ENCODE results near the gene CHCHD1. TPM values are rescaled to one million over a fixed set of nuclear protein-coding genes. Genes with fewer than 3 reads are reported as not detected.

CHCHD1 gene
- total and polyA plus RNA-seq, 2 donors (not counting 3 experiments of a cell fraction or from before 2014, with no cell fraction given), result 31.7 to 39.2 TPM

DNA sequence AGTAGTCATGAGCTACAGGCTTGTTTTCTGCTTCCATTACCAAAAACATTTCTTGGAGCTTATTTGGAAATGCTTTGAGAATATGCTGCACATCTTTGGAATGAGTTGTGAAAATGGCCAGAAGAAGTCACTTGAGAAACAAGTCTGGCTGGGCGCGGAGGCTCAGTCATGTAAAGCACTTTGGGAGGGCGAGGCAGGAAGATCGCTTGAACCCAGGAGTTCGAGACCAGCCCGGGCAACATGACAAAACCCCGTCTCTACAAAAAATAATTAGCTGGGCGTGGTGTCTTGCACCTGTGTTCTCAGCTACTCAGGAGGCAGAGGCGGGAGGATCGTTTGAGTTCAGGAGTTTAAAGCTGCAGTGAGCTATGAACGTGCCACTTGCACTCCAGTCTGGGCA, 882 bp upstream of the CHCHD1 start:
- peak overlapping the region; percentile 91 for H3K4me2 ChIP-seq (ENCODE audit: insufficient read depth, low read length)
- CTCF ChIA-PET, result interaction anchor here (0.5 to 2.2 kb wide), 4 partner anchors 9 to 160 kb away, joined by 3 to 10 read pairs (median 5); a partner anchor contains a TSS
- no peaks in the 10 kb centered on the region for H4K20me1 ChIP-seq (replicated peaks; ENCODE audit: control insufficient read depth, extremely low read depth, insufficient read depth, low read length)
- intact Hi-C loops (cut with micrococcal nuclease), result no loop called here
- no peak overlapping the region for H2AFZ ChIP-seq (ENCODE audit: low read depth, low read length)
- peak overlapping the region; percentile 84 for H3K9ac ChIP-seq (replicated peaks; ENCODE audit: extremely low read depth, insufficient read depth, low read length)
- peak; percentile 8 for FAIRE-seq
- H3K4me1 ChIP-seq (ENCODE audit: control insufficient read depth, extremely low read depth, insufficient read depth, low read length), result peaks cover 21% of the 10 kb centered on the region
- dilution Hi-C loops (cut with MboI; ENCODE audit: extremely low pct_ligation_motif_present, low sequenced_read_pairs), result no loop called here
- no peaks in the 10 kb centered on the region for H3K9me3 ChIP-seq (replicated peaks; ENCODE audit: control insufficient read depth, insufficient read depth, low read length)
- no peaks in the 10 kb centered on the region for H3K27me3 ChIP-seq (ENCODE audit: control insufficient read depth in 2 of 2, insufficient read depth in 2 of 2, low read length in 2 of 2)
- POLR2A ChIA-PET, result no interaction called here
- no peak for TF ChIP-seq MYC (IDR thresholded peaks at IDR 0.05; ENCODE audit: low read depth, low read length)
- TF ChIP-seq CTCF (IDR thresholded peaks at IDR 0.05; ENCODE audit: extremely low read depth in 1 of 2, insufficient read depth in 1 of 2, low read depth in 1 of 2, low read length in 2 of 2), result no peak
- no peak for TF ChIP-seq FOS (IDR thresholded peaks at IDR 0.05; ENCODE audit: borderline replicate concordance, insufficient read depth, low read length)
- no peak for TF ChIP-seq JUN (IDR thresholded peaks at IDR 0.05; ENCODE audit: borderline replicate concordance, insufficient read depth, insufficient read length, low read depth)
- no peak for TF ChIP-seq GATA2 (IDR thresholded peaks at IDR 0.05; ENCODE audit: insufficient read depth, insufficient read length, low read depth, low read length)
- TF ChIP-seq POLR2AphosphoS5 (IDR thresholded peaks at IDR 0.05; ENCODE audit: insufficient read depth, low read depth, low read length), result no peak
- no peak for TF ChIP-seq MAX (IDR thresholded peaks at IDR 0.05; ENCODE audit: insufficient read depth, insufficient read length)
- DNase-seq (ENCODE audit: low read depth, low spot score), result no peak
- H3K27ac ChIP-seq (ENCODE audit: insufficient read depth, low read depth, low read length), result peak overlapping the region; percentile 19
- H3K9me1 ChIP-seq (replicated peaks; ENCODE audit: control insufficient read depth, extremely low read depth, insufficient read depth, low read length), result no peaks in the 10 kb centered on the region
- peak overlapping the region; percentile 87 to 96 (median 91) for H3K4me3 ChIP-seq (replicated peaks in 1 of 3; ENCODE audit: insufficient read depth in 1 of 3, low read depth in 1 of 3, low read length in 3 of 3)
- BruUV-seq (replicated peaks), result TSS peak; percentile 59
- peaks cover 49% of the 10 kb centered on the region for H3K79me2 ChIP-seq (ENCODE audit: control insufficient read depth, insufficient read depth, low read length)
- H3K36me3 ChIP-seq (ENCODE audit: control insufficient read depth in 2 of 2, extremely low read depth in 1 of 2, insufficient read depth in 2 of 2, low read length in 2 of 2), result peaks cover 0 to 3% of the 10 kb centered on the region in 2 experiments
